ENCODE results near the gene GPR52. TPM values are rescaled to one million over a fixed set of nuclear protein-coding genes. Genes with fewer than 3 reads are reported as not detected.

The GPR52 gene
- total RNA-seq, 1 experiment from 2014 or later, result 0.22 TPM

- TF ChIP-seq AFF4 (CRISPR knock-in tag; IDR thresholded peaks at IDR 0.05; ENCODE audit: borderline replicate concordance), result no peak
- no peak for TF ChIP-seq FOXP4 (CRISPR knock-in tag; IDR thresholded peaks at IDR 0.05)
- TF ChIP-seq E2F4 (CRISPR knock-in tag; IDR thresholded peaks at IDR 0.05; ENCODE audit: borderline replicate concordance, low read depth), result no peak
- TF ChIP-seq ZNF232 (CRISPR knock-in tag; IDR thresholded peaks at IDR 0.05), result no peak
- no peak for TF ChIP-seq AR (CRISPR knock-in tag; IDR thresholded peaks at IDR 0.05)
- TF ChIP-seq ZBTB21 (CRISPR knock-in tag; IDR thresholded peaks at IDR 0.05; ENCODE audit: borderline replicate concordance), result no peak
- no peak for TF ChIP-seq ZNF423 (CRISPR knock-in tag; IDR thresholded peaks at IDR 0.05)
- TF ChIP-seq ZNF671 (CRISPR knock-in tag; IDR thresholded peaks at IDR 0.05), result no peak
- TF ChIP-seq HMGA2 (CRISPR knock-in tag; IDR thresholded peaks at IDR 0.05), result no peak
- TF ChIP-seq ZNF317 (CRISPR knock-in tag; IDR thresholded peaks at IDR 0.05; ENCODE audit: borderline replicate concordance, low read depth), result no peak
- TF ChIP-seq HMGXB4 (CRISPR knock-in tag; IDR thresholded peaks at IDR 0.05), result no peak
Observed at GRCh38 chr1:174491606-174492005, 43.8 kb downstream of the GPR52 start (continued).

- ChIA-PET CTCF (interaction anchor here (0.5 to 0.8 kb wide), 2 partner anchors 46 to 250 kb away, joined by 3 to 4 read pairs; no protein-coding TSS in a partner anchor), POLR2A (no interaction called here)
- peak; percentile 52; the same call in 1 of the 2 replicates for ATAC-seq
- peaks cover 4% of the 10 kb centered on the region; the same call in 1 of the 2 replicates for H3K4me1 Mint-ChIP-seq
- DNase-seq (ENCODE audit: low spot score), result no peak
- no peaks in the 10 kb centered on the region for H3K9me3 Mint-ChIP-seq
- no peaks in the 10 kb centered on the region for H3K27me3 Mint-ChIP-seq (ENCODE audit: low read depth)
- H3K27ac Mint-ChIP-seq, result peak overlapping the region; percentile 4; the same call in 1 of the 2 replicates
- H3K4me3 Mint-ChIP-seq, result no peak overlapping the region
- no peaks in the 10 kb centered on the region for H3K36me3 Mint-ChIP-seq
- TF ChIP-seq ZNF425 (CRISPR knock-in tag; conservative IDR thresholded peaks at IDR 0.05), result no peak
- no peak for TF ChIP-seq CBFB (CRISPR knock-in tag; IDR thresholded peaks at IDR 0.05; ENCODE audit: low read depth)
- TF ChIP-seq SOX15 (CRISPR knock-in tag; IDR thresholded peaks at IDR 0.05), result no peak
- TF ChIP-seq TEAD1 (CRISPR knock-in tag; IDR thresholded peaks at IDR 0.05), result no peak
- no peak for TF ChIP-seq MXD4 (CRISPR knock-in tag; IDR thresholded peaks at IDR 0.05; ENCODE audit: borderline replicate concordance)
- no peak for TF ChIP-seq SMAD4 (CRISPR knock-in tag; IDR thresholded peaks at IDR 0.05)
- TF ChIP-seq NR3C1 (CRISPR knock-in tag; conservative IDR thresholded peaks at IDR 0.05; ENCODE audit: low read depth), result no peak
- TF ChIP-seq FOXK1 (CRISPR knock-in tag; IDR thresholded peaks at IDR 0.05), result no peak
- TF ChIP-seq USF2 (CRISPR knock-in tag; IDR thresholded peaks at IDR 0.05), result no peak
- no peak for TF ChIP-seq ZNF416 (CRISPR knock-in tag; IDR thresholded peaks at IDR 0.05)
- no peak for TF ChIP-seq SMAD3 (CRISPR knock-in tag; IDR thresholded peaks at IDR 0.05; ENCODE audit: borderline replicate concordance)
- TF ChIP-seq ZNF263 (CRISPR knock-in tag; IDR thresholded peaks at IDR 0.05; ENCODE audit: low read depth), result no peak
Observed at GRCh38 chr1:174497478-174497877, 49.7 kb downstream of the GPR52 start.
